B cell (primary cell): ENCODE data around the gene HMX2.

Experiments used
- EZH2 ChIP-seq: IDR thresholded peaks from 2 replicates; pipeline ENCODE4 v1.6.1; 2012; ENCODE audit warnings: borderline replicate concordance, low read depth, mild to moderate bottlenecking, moderate library complexity, low read length; ENCODE audit not compliant: insufficient read depth, poor library complexity, severe bottlenecking
- TF ChIP-seq, protein P1 (sequence below): fragments of 200-600 bp; IDR thresholded peaks from one replicate; pipeline ENCODE4 v1.8.0; 2022; ENCODE audit warnings: antibody characterized with exemption, mild to moderate bottlenecking

DNA sequence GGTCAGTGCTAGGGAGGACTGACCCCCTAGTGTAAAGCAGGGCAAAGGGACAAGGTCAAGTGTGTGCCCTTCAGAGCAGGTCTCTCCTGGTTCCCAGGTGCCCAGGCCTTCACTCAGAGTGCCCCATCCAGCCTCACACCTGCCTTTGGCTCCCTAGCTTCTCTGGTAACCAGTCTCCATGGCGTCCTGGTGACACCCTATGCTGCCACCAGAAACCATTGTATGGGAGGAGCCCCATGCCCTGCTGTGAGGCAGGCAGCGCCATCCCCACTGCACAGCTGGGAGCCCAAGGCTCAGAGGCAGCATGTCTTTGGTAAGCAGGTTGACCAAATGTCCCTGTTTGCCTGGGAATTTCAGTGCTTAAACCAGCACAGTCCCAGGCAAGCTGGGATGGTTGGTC, 45.3 kb upstream of the HMX2 start:
- TF ChIP-seq, protein P1, sequence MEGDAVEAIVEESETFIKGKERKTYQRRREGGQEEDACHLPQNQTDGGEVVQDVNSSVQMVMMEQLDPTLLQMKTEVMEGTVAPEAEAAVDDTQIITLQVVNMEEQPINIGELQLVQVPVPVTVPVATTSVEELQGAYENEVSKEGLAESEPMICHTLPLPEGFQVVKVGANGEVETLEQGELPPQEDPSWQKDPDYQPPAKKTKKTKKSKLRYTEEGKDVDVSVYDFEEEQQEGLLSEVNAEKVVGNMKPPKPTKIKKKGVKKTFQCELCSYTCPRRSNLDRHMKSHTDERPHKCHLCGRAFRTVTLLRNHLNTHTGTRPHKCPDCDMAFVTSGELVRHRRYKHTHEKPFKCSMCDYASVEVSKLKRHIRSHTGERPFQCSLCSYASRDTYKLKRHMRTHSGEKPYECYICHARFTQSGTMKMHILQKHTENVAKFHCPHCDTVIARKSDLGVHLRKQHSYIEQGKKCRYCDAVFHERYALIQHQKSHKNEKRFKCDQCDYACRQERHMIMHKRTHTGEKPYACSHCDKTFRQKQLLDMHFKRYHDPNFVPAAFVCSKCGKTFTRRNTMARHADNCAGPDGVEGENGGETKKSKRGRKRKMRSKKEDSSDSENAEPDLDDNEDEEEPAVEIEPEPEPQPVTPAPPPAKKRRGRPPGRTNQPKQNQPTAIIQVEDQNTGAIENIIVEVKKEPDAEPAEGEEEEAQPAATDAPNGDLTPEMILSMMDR: no peak
- no peak for TF ChIP-seq EZH2
